Measurements from ENCODE around the gene CERS5. TPM values are rescaled to one million over a fixed set of nuclear protein-coding genes. Genes with fewer than 3 reads are reported as not detected.
"Not testable (repeated sequence)": the region's sequence is repeated elsewhere in the genome, so short reads cannot be mapped to it uniquely, and the experiment has no call there.

CERS5 gene
- total RNA-seq, 4 donors from 2014 or later = 29.4 to 45.1 (median 38.9) TPM

DNA sequence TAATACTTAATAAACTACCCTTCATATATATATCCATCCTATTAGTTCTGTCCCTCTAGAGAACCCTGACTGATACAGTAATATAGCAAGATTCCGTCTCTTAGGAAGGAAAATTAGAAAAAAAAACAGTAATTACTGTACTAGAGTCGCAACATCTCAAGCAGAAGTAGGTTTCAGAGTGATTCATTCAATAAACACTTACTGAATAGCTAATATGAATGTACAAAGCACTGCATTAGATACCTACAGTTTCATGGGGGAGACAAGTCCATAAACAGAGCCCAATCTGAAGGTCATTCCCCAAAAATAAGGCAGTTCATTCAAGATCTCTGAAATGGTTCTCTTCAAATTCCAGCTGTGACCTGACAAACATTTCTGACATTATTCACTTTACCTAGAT, 9.9 kb downstream of the CERS5 start:
- WGBS = 84% methylated on average over 2 of the region's 2 CpGs
- TF ChIP-seq, protein P1, sequence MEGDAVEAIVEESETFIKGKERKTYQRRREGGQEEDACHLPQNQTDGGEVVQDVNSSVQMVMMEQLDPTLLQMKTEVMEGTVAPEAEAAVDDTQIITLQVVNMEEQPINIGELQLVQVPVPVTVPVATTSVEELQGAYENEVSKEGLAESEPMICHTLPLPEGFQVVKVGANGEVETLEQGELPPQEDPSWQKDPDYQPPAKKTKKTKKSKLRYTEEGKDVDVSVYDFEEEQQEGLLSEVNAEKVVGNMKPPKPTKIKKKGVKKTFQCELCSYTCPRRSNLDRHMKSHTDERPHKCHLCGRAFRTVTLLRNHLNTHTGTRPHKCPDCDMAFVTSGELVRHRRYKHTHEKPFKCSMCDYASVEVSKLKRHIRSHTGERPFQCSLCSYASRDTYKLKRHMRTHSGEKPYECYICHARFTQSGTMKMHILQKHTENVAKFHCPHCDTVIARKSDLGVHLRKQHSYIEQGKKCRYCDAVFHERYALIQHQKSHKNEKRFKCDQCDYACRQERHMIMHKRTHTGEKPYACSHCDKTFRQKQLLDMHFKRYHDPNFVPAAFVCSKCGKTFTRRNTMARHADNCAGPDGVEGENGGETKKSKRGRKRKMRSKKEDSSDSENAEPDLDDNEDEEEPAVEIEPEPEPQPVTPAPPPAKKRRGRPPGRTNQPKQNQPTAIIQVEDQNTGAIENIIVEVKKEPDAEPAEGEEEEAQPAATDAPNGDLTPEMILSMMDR (IDR thresholded peaks at IDR 0.05) = no peak
- TF ChIP-seq EP300 (IDR thresholded peaks at IDR 0.05) (no peak), POLR2A (IDR thresholded peaks at IDR 0.05) (no peak)
- no peaks in the 10 kb centered on the region for H3K4me1 ChIP-seq

DNA sequence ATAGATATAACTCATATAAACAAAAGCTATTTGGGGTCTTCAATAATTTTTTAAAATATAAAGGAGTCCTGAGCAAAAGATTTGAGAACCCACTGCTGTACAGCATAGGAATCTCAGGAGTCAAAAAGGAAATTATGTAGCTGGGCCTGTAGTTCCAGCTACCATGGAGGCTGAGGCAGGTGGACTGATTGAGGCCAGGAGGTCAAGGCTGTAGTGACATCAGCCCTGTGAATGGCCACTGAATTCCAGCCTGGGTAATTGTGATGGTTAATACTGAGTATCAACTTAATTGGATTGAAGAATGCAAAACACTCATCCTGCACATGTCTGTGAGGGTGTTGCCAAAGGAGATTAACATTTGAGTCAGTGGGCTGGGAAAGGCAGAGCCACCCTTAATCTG, 10.5 kb downstream of the CERS5 start:
- TF ChIP-seq, protein P1 (IDR thresholded peaks at IDR 0.05) = no peak
- TF ChIP-seq POLR2A (IDR thresholded peaks at IDR 0.05) (no peak), EP300 (IDR thresholded peaks at IDR 0.05) (no peak), POLR2AphosphoS5 (IDR thresholded peaks at IDR 0.05) (no peak)
- Histone ChIP-seq H3K9me3 (no peaks in the 10 kb centered on the region), H3K4me3 (no peak overlapping the region), H3K4me1 (no peaks in the 10 kb centered on the region), H3K27ac (no peak overlapping the region), H3K27me3 (no peaks in the 10 kb centered on the region), H3K36me3 (no peaks in the 10 kb centered on the region)
- DNase-seq (ENCODE audit: low spot score in 2 of 2) = no peak

More for the DNA sequence above, 9.9 kb downstream of the CERS5 start:
- DNase-seq (ENCODE audit: low spot score in 2 of 2) = no peak
- Histone ChIP-seq H3K27me3 (no peaks in the 10 kb centered on the region), H3K36me3 (no peaks in the 10 kb centered on the region), H3K9me3 (no peaks in the 10 kb centered on the region), H3K27ac (no peak overlapping the region), H3K4me3 (no peak overlapping the region)

DNA sequence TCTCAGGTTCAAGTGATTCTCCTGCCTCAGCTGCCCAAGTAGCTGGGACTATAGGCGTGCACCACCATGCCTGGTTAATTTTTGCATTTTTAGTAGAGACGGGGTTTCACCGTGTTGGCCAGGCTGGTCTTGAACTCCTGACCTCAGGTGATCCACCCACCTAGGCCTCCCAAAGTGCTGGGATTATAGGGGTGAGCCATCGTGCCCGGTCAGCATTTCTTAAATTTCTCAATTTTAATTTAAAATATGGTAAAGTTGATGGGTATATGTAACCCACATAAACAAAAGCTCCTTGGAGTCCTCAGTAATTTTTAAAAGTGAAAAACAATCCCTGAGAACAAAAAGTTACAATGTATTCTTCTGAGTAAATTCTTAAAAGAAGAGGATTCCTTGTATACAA, 12.2 kb downstream of the CERS5 start:
- H3K27ac ChIP-seq; DNase-seq (ENCODE audit: low spot score in 2 of 2); H3K4me1 ChIP-seq; H3K36me3 ChIP-seq; H3K9me3 ChIP-seq; H3K27me3 ChIP-seq; H3K4me3 ChIP-seq: not testable (repeated sequence)
- 96% methylated on average over 5 of the region's 5 CpGs for WGBS

DNA sequence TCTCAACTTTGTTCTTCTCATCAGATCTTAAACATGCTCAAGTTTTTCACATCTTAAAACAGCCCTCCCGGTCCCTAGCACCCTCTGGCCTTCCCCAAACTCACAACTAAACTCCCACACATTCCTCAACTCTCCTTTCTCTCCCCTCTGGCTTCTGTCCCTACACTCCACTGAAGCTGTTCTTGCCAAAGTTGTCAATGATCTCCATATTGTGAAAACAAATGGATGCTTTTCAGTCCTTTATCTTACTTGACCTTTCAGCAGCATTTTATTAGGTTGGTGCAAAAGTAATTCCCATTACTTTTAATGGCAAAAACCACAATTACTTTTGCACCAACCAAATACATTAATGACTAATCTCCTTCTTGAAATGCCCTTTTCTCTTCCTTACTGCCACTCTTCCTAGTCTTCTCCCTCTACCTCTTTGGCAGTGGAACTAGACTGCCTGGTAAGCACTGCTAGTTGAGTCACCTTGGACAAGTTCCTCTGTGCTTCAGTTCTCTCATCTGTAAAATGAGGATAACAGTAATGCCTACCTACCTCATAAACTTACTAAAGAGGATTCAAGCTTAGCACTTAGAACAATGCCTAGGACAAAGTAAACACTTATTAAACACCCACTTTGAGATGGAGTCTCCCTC, 16.0 kb downstream of the CERS5 start:
- WGBS = 57% methylated on average over 1 of the region's 1 CpG
- Histone ChIP-seq H3K4me1 (no peaks in the 10 kb centered on the region), H3K27me3 (no peaks in the 10 kb centered on the region), H3K36me3 (no peaks in the 10 kb centered on the region), H3K27ac (no peak overlapping the region), H3K9me3 (no peaks in the 10 kb centered on the region), H3K4me3 (no peak overlapping the region)
- no peak for DNase-seq (ENCODE audit: low spot score in 2 of 2)
- TF ChIP-seq, protein P1 (IDR thresholded peaks at IDR 0.05) = no peak
- TF ChIP-seq EP300 (IDR thresholded peaks at IDR 0.05) (no peak), POLR2A (IDR thresholded peaks at IDR 0.05) (no peak), POLR2AphosphoS5 (IDR thresholded peaks at IDR 0.05) (no peak)

DNA sequence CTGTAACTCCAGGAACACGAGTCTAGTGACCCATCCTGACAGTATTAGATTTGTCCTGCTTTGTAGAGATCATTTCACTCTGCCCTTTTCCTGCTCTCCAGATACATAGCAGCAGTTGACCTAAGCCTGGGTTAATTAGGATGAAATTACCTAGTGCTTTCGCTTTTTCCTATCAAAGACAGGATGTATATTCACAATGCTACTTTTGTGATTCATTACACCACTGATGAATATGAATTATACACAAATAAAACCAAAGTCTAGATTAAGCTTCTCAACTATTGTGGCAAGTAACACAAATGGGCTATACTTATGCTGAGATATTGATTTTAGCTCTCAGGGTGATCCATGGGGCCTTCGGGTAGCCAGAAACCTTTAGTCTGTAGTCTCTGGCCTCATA, 17.9 kb downstream of the CERS5 start:
- Histone ChIP-seq H3K36me3 (no peaks in the 10 kb centered on the region), H3K4me3 (no peak overlapping the region), H3K27me3 (no peaks in the 10 kb centered on the region), H3K27ac (no peak overlapping the region), H3K4me1 (no peaks in the 10 kb centered on the region), H3K9me3 (no peaks in the 10 kb centered on the region)
- WGBS = 76% methylated on average over 3 of the region's 3 CpGs
- no peak for DNase-seq (ENCODE audit: low spot score in 2 of 2)
- TF ChIP-seq POLR2AphosphoS5 (IDR thresholded peaks at IDR 0.05) (no peak), POLR2A (IDR thresholded peaks at IDR 0.05) (no peak), EP300 (IDR thresholded peaks at IDR 0.05) (no peak)
- TF ChIP-seq, protein P1 (IDR thresholded peaks at IDR 0.05) = no peak

DNA sequence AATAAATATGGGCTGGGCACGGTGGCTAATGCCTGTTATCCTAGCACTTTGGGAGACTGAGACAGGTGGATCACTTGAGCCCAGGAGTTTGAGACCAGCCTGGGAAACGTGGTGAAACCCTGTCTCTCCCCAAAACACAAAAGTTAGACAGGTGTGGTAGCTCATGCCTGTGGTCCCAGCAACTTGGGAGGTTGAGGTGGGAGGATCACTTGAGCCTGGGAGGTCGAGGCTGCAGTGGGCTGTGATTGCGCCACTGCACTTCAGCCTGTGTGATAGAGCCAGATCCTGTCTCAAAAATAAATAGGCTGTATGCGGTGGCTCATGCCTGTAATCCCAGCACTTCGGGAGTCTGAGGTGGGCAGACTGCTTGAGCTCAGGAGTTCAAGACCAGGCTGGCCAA, 19.2 kb downstream of the CERS5 start:
- not testable (repeated sequence) for H3K4me1 ChIP-seq; H3K4me3 ChIP-seq; H3K27me3 ChIP-seq; H3K27ac ChIP-seq; H3K9me3 ChIP-seq; H3K36me3 ChIP-seq; DNase-seq (ENCODE audit: low spot score in 2 of 2)
- WGBS = 80% methylated on average over 5 of the region's 6 CpGs
